Transverse colon (tissue), 3 donors: ENCODE results near the gene AKT1S1.

Experiments used
- CTCF ChIP-seq, 5 experiments: fragments of 200-600 bp in 3 of 5; fragments of 450-650 bp in 2 of 5; sonication (generic) in 3 of 5; IDR thresholded peaks; 1 replicate in 2 of 5; 2 replicates in 3 of 5; pipeline ENCODE4 v1.5.1; 2016 to 2017; ENCODE audit warnings: antibody characterized with exemption in 5 of 5, inconsistent platforms in 3 of 5, mild to moderate bottlenecking in 2 of 5, moderate library complexity in 1 of 5
- POLR2A ChIP-seq: fragments of 450-650 bp; IDR thresholded peaks from one replicate; pipeline ENCODE4 v1.6.1; 2016; ENCODE audit warnings: antibody characterized with exemption, mild to moderate bottlenecking, moderate library complexity

- TF ChIP-seq CTCF (IDR thresholded peaks at IDR 0.05), result no peak
- no peak for TF ChIP-seq POLR2A
These were observed 27.0 kb downstream of the AKT1S1 start for GRCh38 chr19:49850221-49850486.
